NB4 (cell line): Measurements from ENCODE around the gene CPZ.

ENCODE experiments used
- CTCF ChIP-seq: IDR thresholded peaks from one replicate; pipeline ENCODE4 v1.5.1; 2012; ENCODE audit warnings: low read depth, low read length
- POLR2A ChIP-seq: IDR thresholded peaks from 2 replicates; pipeline ENCODE4 v1.6.1; 2011; ENCODE audit warnings: mild to moderate bottlenecking; ENCODE audit not compliant: insufficient read length; ENCODE audit errors: extremely low read depth

DNA sequence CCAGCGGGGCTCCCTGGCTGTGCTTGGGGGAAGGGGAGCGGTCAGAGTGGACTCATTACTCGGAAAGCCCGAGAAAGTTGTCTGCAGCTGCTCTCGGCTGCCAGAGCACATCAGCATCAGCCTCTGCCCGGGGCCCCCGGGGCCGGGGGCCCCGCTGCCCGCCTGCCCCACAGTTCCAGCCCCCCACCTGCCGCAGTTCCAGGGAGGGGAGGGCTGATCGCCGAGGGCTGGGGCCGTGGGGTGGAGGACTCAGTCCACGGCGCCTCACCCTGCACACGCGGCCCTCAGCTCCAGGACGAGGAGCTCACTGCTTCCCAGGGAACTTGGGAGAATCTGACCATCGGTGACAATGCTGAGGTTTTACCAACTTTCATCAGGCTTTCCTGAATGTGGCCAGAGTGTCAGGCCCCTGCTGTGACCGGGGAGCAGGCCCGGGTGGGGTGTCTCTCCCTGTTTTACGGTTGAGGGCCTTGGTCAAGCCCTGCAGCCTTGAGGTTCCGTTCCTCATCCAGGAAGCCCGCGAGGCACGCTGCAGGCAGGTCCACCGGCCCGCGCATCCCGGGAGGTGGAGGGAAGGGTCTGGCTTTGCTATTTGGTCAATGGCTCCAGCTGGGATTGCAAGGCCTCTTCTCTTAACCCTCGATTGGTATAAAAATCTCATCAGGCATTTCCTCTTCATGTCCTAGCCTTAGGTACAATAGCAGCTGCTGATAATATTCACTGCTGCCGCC is 57.2 kb downstream of the CPZ start:
- TF ChIP-seq CTCF = no peak
- TF ChIP-seq POLR2A = no peak
